ENCODE data around the gene DNAJB6. TPM values are rescaled to one million over a fixed set of nuclear protein-coding genes. Genes with fewer than 3 reads are reported as not detected.

Gene DNAJB6
- 55.7 and 68.2 TPM in 2 replicates for total RNA-seq

DNA sequence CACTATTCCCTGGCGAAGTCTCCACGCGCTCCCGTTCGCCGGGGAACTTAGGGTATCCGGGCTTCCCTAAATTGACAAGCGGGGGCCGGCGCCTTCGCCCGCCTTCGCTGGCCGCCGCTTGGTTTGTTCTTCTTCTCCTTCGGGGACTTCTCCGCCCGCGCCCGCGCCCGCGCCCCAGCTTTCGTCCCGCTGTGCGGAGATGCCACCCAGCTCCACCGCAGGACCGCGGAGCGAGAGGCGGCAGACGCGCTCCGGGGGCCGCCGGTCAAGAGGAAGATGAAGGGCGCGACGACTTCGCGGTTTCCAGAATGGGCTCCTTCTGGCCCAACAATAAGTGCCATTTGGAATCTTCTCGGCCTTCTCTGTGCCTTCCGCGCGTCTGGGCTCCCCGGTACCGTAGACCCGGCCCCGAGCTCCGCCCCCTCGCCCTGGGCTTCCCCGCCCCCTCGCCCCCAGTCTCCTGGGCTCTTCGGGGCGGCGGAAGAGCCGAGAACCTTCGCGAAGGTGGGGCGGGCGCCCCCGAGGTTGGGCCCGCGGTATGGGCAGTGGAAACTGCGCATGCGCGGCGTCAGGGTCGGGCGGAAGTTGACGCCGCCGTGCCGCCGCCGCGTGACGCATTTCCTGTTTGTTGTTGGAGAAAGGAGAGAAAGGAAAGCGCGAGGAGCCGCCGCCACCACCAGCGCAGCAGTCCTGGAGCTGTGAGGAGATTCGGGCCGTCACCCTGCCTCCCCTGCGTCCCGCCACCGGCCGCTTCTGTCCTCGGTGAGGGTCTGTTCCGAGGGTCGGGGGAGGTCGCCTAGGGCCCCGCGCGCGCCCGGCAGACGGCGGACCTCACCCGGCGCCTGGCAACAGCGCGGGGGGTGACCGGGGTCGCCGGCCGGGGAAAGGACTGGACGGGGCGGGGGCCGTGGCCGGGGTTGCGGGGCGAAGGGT is at the start of gene DNAJB6:
DNAJB6 (plus strand) TSS at position 622 of the 933 bp plus-strand sequence. CDS start 21,569 bp downstream, outside the sequence.

Other genes with a start within 250 kb of the DNAJB6 start
- 36.0 and 59.7 TPM in 2 replicates for gene UBE3C, start 198.1 kb upstream of the DNAJB6 start, total RNA-seq